ENCODE data around the gene FAM83G. TPM values are rescaled to one million over a fixed set of nuclear protein-coding genes. Genes with fewer than 3 reads are reported as not detected.

The FAM83G gene
- total RNA-seq, 1 donor from 2014 or later: 12.9 TPM

DNA sequence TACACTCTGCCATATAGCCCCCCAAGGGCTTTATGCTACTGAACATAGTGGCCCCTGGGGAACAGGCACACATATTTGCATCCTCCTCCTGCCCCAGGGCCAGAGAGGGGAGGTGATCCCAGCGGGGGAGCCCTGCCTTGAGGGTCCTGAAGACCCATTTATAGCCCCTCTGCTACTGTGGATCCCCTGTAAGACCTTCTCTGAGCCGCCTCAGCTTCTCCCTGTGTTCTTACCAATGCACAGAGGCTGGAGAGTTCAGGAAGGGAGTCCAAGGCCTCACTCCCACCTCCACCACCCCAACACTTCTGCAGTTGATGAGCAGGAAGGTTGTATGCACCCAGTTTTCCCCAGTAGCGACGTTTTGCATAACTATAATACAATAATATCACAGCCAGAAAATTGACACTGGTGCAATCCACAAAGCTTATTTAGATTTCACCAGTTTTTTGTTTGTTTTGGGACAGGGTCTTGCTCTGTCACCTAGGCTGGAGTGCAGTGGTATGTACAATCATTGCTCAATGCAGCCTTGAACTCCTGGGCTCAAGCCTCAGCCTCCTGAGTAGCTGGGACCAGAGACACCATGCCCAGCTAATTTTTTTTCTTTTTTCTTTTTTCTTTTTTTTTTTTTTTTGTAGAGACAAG is 1.3 kb upstream of the FAM83G start:
- Mint-ChIP-seq H3K27ac (ENCODE audit: unreplicated experiment) (no peak overlapping the region), H3K9me3 (ENCODE audit: unreplicated experiment) (peaks cover 3% of the 10 kb centered on the region), H3K36me3 (ENCODE audit: low read depth, unreplicated experiment) (peaks cover 4% of the 10 kb centered on the region), H3K4me1 (ENCODE audit: low read depth, unreplicated experiment) (peaks cover 10% of the 10 kb centered on the region), H3K4me3 (ENCODE audit: unreplicated experiment) (peak overlapping the region; percentile 60), H3K27me3 (ENCODE audit: low read depth, unreplicated experiment) (peaks cover 3% of the 10 kb centered on the region)
- Histone ChIP-seq H3K79me2 (ENCODE audit: insufficient read depth, low read length) (peaks cover 32% of the 10 kb centered on the region), H3K27ac (ENCODE audit: low read depth, low read length) (no peak overlapping the region), H4K20me1 (ENCODE audit: insufficient read depth, low read length) (peaks cover 28% of the 10 kb centered on the region), H3K4me2 (ENCODE audit: low read length) (no peak overlapping the region), H3K9ac (ENCODE audit: low read length) (no peak overlapping the region), H3K27me3 (ENCODE audit: insufficient read depth, low read length) (no peaks in the 10 kb centered on the region), H3K4me3 (ENCODE audit: insufficient read depth, low read depth, low read length) (no peak overlapping the region), H3K4me1 (ENCODE audit: insufficient read depth, low read length) (peaks cover 36% of the 10 kb centered on the region), H2AFZ (ENCODE audit: low read depth, low read length) (no peak overlapping the region), H3K36me3 (ENCODE audit: insufficient read depth, low read length) (no peaks in the 10 kb centered on the region), H3K9me3 (ENCODE audit: insufficient read depth, low read depth, low read length) (no peaks in the 10 kb centered on the region)
- DNase-seq (ENCODE audit: low read depth) (no peak), FAIRE-seq (no peak)
- TF ChIP-seq EZH2 (IDR thresholded peaks at IDR 0.05; ENCODE audit: insufficient read depth, low read length) (no peak), CTCF (IDR thresholded peaks at IDR 0.05; ENCODE audit: insufficient read depth, low read depth, low read length) (no peak)

DNA sequence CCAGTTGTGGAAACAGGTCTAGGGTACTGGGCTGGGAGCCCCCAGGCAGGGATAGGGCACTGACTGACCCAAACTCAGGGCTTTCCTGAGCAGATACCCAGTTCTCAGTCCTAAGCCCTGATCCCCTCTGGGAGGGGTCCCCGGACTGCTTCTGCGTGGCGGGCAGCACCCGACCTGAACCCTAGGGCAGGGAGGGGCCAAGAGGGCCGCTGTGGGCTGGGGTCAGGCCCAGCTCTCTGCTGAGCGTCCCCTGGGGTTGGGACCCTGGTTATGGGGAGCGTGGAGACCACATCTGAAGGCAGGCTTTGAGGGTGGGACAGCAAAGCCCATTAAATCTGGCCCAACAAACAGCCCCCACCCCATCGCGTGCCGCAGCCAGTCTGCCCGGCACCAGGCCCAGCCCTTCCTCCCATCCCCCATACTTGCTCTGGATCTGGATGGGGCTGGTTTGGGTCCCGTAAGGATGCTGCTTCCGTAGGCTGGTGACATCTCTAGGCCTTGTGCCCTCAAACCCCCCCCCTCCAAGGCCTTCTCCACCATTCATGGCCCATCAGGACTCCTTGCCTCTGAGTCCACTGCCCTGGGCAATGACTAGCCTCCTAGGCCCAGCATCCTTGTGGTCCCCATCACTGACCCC is 691 bp upstream of the FAM83G start:
- H3K27ac Mint-ChIP-seq (ENCODE audit: unreplicated experiment): no peak overlapping the region
- no peak for FAIRE-seq
- H2AFZ ChIP-seq (ENCODE audit: low read depth, low read length): peak overlapping the region; percentile 84

More for the DNA sequence above, 691 bp upstream of the FAM83G start:
- Histone ChIP-seq H3K4me3 (ENCODE audit: insufficient read depth, low read depth, low read length) (peak overlapping the region; percentile 77), H3K36me3 (ENCODE audit: insufficient read depth, low read length) (no peaks in the 10 kb centered on the region), H3K27me3 (ENCODE audit: insufficient read depth, low read length) (no peaks in the 10 kb centered on the region), H3K79me2 (ENCODE audit: insufficient read depth, low read length) (peaks cover 39% of the 10 kb centered on the region), H4K20me1 (ENCODE audit: insufficient read depth, low read length) (peaks cover 35% of the 10 kb centered on the region), H3K27ac (ENCODE audit: low read depth, low read length) (peak overlapping the region; percentile 70), H3K9ac (ENCODE audit: low read length) (peak overlapping the region; percentile 86), H3K4me1 (ENCODE audit: insufficient read depth, low read length) (peaks cover 43% of the 10 kb centered on the region), H3K9me3 (ENCODE audit: insufficient read depth, low read depth, low read length) (no peaks in the 10 kb centered on the region), H3K4me2 (ENCODE audit: low read length) (peak overlapping the region; percentile 92)
- Mint-ChIP-seq H3K27me3 (ENCODE audit: low read depth, unreplicated experiment) (peaks cover 3% of the 10 kb centered on the region), H3K4me1 (ENCODE audit: low read depth, unreplicated experiment) (peaks cover 8% of the 10 kb centered on the region), H3K36me3 (ENCODE audit: low read depth, unreplicated experiment) (peaks cover 4% of the 10 kb centered on the region), H3K9me3 (ENCODE audit: unreplicated experiment) (peaks cover 3% of the 10 kb centered on the region), H3K4me3 (ENCODE audit: unreplicated experiment) (peak overlapping the region; percentile 66)
- TF ChIP-seq CTCF (IDR thresholded peaks at IDR 0.05; ENCODE audit: insufficient read depth, low read depth, low read length): no peak
- DNase-seq (ENCODE audit: low read depth): no peak

Data from astrocyte (in vitro differentiated cells and primary cell).